ENCODE measurements around the gene MIS12. TPM values are rescaled to one million over a fixed set of nuclear protein-coding genes. Genes with fewer than 3 reads are reported as not detected.

Gene MIS12
- total and polyA plus RNA-seq, 2 of the 13 experiments (the other 11 are each of a cell fraction or from before 2014, with no cell fraction given) = 13.4 to 28.0 TPM

DNA sequence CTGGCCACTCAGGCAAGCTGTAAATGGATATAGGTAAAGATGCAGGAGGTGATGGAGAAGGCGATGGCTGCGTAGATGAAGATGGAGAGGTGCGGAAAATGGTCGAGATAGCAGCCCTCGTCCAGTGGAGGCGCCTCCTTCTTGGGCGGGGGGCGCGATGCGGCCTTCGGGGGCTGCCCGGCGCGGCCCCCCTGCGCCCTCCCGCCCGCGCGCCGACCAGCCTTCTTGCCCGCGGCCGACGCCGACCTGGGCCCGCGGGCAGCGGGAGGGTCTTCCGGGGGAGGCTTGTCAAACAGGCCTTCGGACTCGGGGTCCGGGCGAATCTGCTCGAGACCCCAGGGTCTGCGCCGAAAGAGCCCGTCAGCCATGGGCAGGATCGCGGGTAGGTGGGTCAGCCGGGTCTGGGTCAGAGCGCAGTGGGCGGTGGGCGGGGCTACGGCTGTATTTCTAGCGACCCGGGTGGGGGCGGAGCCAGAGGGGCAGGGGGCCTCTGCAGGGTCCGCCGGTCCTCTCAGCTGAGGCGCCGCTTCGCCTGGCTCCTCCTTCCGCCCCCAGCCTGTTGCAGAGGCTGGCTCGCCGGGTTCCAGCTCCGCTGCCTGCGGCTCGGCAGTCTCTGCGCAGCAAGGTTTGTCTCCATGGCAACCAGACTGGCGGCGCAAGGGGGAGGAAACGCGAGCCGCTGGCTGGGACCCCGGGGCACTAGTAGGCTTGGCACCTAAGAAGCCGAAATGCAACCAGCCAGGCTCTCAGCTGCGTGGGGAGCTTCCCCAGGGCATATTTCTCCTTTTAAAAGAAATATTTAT is 14.4 kb downstream of the MIS12 start (continued):
- TF ChIP-seq, protein P1, sequence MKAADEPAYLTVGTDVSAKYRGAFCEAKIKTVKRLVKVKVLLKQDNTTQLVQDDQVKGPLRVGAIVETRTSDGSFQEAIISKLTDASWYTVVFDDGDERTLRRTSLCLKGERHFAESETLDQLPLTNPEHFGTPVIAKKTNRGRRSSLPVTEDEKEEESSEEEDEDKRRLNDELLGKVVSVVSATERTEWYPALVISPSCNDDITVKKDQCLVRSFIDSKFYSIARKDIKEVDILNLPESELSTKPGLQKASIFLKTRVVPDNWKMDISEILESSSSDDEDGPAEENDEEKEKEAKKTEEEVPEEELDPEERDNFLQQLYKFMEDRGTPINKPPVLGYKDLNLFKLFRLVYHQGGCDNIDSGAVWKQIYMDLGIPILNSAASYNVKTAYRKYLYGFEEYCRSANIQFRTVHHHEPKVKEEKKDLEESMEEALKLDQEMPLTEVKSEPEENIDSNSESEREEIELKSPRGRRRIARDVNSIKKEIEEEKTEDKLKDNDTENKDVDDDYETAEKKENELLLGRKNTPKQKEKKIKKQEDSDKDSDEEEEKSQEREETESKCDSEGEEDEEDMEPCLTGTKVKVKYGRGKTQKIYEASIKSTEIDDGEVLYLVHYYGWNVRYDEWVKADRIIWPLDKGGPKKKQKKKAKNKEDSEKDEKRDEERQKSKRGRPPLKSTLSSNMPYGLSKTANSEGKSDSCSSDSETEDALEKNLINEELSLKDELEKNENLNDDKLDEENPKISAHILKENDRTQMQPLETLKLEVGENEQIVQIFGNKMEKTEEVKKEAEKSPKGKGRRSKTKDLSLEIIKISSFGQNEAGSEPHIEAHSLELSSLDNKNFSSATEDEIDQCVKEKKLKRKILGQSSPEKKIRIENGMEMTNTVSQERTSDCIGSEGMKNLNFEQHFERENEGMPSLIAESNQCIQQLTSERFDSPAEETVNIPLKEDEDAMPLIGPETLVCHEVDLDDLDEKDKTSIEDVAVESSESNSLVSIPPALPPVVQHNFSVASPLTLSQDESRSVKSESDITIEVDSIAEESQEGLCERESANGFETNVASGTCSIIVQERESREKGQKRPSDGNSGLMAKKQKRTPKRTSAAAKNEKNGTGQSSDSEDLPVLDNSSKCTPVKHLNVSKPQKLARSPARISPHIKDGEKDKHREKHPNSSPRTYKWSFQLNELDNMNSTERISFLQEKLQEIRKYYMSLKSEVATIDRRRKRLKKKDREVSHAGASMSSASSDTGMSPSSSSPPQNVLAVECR (CRISPR knock-in tag; IDR thresholded peaks at IDR 0.05; ENCODE audit: borderline replicate concordance) = peak; percentile 71; the same call in 1 of the 2 replicates
- TF ChIP-seq STAG1 (CRISPR knock-in tag; IDR thresholded peaks at IDR 0.05) (no peak), NFIB (CRISPR knock-in tag; IDR thresholded peaks at IDR 0.05; ENCODE audit: borderline replicate concordance) (0 out of 2 replicates have a peak, but pooled peaks have one; percentile 60), DMAP1 (CRISPR knock-in tag; IDR thresholded peaks at IDR 0.05) (no peak), TGIF2 (CRISPR knock-in tag; IDR thresholded peaks at IDR 0.05) (no peak), POLR2AphosphoS5 (IDR thresholded peaks at IDR 0.05; ENCODE audit: low read depth, low read length) (peak; percentile 77), ZNF274 (CRISPR knock-in tag; IDR thresholded peaks at IDR 0.05) (no peak), ZNF605 (CRISPR knock-in tag; IDR thresholded peaks at IDR 0.05) (peak; percentile 63; the same call in 1 of the 2 replicates), ZBTB7B (CRISPR knock-in tag; IDR thresholded peaks at IDR 0.05) (0 out of 2 replicates have a peak, but pooled peaks have one; percentile 46)
- TF ChIP-seq, protein P2, sequence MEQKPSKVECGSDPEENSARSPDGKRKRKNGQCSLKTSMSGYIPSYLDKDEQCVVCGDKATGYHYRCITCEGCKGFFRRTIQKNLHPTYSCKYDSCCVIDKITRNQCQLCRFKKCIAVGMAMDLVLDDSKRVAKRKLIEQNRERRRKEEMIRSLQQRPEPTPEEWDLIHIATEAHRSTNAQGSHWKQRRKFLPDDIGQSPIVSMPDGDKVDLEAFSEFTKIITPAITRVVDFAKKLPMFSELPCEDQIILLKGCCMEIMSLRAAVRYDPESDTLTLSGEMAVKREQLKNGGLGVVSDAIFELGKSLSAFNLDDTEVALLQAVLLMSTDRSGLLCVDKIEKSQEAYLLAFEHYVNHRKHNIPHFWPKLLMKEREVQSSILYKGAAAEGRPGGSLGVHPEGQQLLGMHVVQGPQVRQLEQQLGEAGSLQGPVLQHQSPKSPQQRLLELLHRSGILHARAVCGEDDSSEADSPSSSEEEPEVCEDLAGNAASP (CRISPR knock-in tag; IDR thresholded peaks at IDR 0.05; ENCODE audit: borderline replicate concordance) = no peak
- TF ChIP-seq, protein P3, sequence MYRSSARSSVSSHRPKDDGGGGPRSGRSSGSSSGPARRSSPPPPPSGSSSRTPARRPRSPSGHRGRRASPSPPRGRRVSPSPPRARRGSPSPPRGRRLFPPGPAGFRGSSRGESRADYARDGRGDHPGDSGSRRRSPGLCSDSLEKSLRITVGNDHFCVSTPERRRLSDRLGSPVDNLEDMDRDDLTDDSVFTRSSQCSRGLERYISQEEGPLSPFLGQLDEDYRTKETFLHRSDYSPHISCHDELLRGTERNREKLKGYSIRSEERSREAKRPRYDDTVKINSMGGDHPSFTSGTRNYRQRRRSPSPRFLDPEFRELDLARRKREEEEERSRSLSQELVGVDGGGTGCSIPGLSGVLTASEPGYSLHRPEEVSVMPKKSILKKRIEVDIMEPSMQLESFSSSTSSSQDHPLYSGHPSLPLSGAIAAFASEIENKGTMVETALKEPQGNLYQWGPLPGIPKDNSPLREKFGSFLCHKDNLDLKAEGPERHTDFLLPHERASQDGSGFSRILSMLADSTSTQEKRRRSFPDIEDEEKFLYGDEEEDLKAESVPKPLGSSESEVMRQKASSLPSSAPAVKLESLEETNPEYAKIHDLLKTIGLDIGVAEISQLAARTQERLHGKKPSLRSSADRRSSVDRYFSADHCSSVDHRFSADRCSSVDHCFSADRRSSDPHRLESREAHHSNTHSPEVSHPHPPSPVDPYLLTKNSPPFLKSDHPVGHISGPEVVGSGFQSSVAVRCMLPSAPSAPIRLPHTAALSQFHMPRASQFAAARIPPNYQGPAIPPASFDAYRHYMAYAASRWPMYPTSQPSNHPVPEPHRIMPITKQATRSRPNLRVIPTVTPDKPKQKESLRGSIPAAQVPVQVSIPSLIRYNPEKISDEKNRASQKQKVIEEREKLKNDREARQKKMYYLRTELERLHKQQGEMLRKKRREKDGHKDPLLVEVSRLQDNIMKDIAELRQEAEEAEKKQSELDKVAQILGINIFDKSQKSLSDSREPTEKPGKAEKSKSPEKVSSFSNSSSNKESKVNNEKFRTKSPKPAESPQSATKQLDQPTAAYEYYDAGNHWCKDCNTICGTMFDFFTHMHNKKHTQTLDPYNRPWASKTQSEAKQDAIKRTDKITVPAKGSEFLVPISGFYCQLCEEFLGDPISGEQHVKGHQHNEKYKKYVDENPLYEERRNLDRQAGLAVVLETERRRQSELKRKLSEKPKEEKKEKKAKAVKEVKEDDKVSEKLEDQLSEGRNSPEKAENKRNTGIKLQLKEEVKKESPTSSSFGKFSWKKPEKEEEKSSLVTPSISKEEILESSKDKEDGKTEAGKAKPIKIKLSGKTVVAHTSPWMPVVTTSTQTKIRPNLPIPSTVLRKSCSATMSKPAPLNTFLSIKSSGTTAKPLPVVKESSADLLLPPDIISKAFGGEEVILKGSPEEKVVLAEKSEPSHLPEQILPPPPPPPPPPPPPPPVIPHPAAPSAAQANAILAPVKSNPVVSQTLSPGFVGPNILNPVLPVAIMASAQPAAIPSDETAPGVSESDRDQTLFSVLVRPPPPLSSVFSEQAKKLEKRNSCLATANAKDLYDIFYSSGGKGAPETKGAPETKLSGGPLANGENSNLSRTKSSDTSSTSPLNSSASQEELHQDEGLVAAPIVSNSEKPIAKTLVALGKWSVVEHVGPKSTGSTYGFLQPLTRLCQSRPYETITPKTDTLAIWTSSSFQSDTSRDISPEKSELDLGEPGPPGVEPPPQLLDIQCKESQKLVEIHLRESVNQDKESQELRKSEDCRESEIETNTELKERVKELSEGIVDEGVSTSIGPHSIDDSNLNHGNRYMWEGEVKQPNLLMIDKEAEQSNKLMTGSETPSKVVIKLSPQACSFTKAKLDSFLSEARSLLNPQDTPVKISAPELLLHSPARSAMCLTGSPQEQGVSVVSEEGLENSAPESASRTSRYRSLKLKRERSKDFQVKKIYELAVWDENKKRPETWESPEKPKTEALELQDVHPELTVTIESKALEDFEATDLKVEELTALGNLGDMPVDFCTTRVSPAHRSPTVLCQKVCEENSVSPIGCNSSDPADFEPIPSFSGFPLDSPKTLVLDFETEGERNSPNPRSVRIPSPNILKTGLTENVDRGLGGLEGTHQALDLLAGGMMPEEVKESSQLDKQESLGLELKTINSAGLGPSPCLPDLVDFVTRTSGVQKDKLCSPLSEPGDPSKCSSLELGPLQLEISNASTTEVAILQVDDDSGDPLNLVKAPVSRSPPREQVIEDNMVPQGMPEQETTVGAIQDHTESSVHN (CRISPR knock-in tag; IDR thresholded peaks at IDR 0.05) = no peak
- TF ChIP-seq, protein P4, sequence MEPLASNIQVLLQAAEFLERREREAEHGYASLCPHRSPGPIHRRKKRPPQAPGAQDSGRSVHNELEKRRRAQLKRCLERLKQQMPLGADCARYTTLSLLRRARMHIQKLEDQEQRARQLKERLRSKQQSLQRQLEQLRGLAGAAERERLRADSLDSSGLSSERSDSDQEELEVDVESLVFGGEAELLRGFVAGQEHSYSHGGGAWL (CRISPR knock-in tag; IDR thresholded peaks at IDR 0.05) = no peak

Measured in HepG2 (cell line).